Activated CD4-positive, alpha-beta T cell treated with anti-CD3 and anti-CD28 coated beads, Interleukin-2, amount 50 U/mL, for 48 hours (primary cell): ENCODE data around the gene TRIM15.
"Not testable (repeated sequence)": the region's sequence is repeated elsewhere in the genome, so short reads cannot be mapped to it uniquely, and the experiment has no call there.

Experiments
- DNase-seq, 2 experiments: peaks; one replicate each; pipeline ENCODE4 v3.0.0-alpha.2; 2020

The TRIM15 gene

DNA sequence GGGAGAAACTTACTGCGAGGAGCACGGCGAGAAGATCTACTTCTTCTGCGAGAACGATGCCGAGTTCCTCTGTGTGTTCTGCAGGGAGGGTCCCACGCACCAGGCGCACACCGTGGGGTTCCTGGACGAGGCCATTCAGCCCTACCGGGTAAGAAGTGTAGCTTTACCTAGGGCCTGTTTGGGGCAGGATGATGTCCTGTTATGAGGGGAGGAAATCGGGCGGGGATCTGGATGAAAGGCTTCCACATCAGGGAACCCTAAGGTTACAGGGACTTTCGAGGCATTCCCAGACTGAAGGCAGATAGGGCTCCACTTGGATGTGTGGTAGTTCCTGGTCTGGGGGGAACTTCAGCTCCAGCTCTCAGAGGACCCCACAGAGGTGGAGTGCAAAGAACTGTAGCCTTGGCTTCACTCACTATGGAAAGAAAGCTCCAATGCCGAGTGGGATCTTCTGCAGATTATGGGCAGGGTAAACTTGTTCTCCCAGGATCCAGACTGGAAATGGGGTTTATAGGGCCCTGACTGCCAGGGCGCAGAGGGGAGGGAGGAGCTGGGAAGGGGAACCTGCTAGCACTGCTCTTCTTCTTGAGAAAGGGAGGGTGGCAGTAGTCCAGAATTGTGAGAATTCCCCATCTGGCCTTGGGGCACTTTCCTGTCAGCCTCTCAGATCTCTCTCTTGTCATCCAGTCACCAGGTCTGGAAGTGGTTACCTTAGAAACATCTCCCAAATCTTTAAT lies 740 bp downstream of the TRIM15 start:
- no peak for DNase-seq

DNA sequence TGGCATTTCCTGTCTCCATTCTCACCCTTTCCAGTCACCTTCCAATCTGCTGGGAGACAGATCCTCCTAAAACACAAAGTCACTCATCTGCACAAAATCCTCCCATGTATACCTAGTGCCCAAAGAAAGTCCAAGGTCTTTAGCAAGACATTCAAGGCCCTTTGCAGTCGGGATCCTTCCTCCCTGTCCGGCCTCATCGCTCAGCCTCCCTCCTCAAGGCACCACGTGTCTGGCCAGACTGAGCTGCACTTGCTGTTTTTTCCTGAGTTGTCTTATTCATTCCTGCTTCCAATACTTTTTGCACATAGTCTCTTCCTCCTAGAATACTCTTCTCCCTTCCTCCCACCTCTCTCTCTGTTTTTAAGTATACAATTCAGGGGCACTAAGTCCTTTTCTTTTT lies 1.4 kb downstream of the TRIM15 start:
- DNase-seq = no peak

DNA sequence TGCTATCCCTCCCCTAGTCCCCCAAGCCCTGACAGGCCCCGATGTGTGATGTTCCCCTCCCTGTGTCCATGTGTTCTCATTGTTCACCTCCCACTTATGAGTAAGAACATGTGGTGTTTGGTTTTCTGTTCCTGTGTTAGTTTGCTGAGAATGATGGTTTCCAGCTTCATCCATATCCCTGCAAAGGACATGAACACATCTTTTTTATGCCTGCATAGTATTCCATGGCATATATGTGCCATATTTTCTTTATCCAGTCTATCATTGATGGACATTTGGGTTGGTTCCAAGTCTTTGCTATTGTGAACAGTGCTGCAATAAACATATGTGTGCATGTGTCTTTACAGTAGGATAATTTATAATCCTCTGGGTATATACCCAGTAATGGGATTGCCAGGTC lies 1.9 kb downstream of the TRIM15 start:
- not testable (repeated sequence) for DNase-seq

DNA sequence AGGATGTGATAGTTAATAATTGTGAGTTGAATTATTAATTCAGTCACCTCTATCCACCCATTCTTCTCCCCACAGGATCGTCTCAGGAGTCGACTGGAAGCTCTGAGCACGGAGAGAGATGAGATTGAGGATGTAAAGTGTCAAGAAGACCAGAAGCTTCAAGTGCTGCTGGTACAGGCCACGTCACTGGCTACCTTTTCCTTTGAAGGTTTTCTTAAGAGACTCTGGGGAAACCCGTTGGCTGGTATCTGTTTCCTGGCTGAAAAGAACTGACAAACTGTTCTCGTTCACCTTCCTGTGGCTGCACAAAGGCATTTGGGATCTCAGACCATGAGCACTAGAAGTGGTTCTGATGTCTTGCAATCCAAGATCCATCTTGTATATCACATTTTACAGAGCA lies 3.8 kb downstream of the TRIM15 start:
- DNase-seq = no peak

DNA sequence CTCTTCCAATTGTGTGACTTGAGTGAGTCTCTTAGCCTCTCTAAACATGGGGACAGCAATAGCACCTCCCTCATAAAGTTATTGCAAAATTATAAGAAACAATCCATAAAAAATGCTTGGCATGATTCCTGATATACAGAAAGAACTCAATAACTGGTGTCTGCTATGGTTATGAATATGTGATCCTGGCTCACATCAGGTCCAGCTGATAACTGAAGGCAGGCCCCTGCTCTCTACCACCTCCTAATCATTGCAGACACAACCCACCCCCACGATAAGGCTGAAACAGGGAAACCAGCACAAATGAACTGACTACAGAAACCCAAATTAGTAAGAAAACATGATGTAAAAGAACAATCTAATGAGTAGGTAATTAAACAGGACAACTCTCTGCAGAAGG lies 5.4 kb downstream of the TRIM15 start:
- DNase-seq = no peak

DNA sequence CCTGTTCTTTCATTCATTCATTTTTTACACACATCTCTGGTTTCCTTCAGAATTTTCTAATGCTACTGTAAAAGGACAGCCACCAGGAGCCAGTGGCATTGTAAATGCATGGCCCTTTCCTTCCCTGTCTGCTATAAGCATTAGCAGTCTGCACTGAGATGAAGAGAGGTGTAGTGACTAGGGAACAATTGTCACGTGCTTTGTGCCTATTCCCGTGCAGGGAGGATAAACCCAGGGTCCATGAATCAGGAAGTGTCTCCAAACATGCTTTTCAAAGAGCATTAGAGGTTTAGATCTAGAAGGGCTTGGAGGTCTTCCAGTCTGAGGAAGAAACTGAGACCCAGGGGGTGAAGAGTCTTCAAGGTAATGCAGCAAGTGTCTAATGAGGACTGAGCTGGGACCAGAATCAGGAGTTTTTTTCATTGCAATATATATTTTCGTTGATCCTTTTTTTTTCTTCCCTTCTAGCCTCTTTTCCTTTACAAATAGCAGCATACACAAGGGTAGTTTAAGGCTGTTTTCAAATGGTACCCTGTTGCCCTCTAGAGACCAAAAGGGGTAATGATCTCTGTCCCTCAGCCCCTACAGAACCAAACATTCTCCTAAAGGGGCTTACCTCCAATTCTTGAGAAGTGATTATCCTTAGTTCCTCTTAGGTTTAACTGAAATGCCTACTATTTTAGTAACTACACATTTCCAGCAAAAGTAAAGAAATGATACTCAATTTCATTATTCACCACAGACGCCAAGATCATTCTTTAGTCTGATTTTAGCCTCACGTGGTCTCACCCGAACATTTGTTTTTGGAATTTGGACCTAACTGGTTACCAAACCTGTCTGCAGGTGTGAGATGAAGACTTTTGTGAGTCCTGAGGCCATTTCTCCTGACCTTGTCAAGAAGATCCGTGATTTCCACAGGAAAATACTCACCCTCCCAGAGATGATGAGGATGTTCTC lies 6.6 kb downstream of the TRIM15 start:
- no peak for DNase-seq

DNA sequence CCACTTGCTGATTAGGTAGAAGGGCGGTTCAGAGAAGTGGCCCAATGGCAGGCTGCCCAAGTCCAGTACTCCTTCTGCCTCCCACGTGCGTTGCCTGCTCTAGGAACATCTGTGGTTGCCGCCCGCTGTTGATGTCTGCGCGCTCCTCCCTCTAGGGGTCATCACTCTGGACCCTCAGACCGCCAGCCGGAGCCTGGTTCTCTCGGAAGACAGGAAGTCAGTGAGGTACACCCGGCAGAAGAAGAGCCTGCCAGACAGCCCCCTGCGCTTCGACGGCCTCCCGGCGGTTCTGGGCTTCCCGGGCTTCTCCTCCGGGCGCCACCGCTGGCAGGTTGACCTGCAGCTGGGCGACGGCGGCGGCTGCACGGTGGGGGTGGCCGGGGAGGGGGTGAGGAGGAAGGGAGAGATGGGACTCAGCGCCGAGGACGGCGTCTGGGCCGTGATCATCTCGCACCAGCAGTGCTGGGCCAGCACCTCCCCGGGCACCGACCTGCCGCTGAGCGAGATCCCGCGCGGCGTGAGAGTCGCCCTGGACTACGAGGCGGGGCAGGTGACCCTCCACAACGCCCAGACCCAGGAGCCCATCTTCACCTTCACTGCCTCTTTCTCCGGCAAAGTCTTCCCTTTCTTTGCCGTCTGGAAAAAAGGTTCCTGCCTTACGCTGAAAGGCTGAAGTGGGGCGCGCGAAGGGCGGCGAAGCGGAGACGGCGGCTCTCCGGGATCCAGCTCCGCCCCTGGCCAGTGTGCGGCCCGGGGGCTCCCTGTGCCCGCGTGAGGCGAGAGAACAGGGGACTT lies 8.5 kb downstream of the TRIM15 start:
- no peak for DNase-seq

DNA sequence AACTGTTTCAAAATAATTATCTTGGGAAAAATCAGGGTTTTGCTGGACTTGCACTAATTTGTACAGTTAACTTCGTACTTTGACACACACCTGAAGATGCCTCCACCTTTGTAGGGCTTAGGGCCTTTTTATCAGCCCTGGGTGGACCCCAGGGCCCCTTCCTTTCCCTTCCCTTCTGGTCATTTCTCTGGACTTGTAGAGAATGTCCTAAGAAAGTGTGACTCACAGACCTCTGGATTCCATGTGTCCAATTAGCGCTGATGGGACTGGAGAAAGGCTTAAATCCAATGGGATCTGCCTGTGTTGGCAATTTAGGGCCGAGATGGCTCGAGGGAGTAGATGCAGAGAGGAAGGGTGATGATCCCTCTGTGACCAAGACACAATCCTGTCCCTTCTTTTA lies 9.3 kb downstream of the TRIM15 start:
- no peak for DNase-seq

DNA sequence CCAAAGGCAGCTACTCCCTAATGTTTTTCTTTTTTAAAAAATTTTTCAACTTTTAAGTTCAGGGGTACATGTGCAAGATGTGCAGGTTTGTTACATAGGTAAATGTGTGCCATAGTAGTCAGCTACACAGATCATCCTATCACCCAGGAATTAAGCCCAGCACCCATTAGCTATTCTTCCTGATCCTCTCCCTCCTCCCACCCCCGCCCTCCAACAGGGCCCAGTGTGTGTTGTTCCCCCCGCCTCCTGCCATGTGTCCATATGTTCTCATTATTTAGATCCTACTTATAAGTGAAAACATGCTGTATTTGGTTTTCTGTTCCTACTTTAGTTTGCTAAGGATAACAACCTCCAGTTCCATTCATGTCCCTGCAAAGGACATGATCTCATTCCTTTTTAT lies 12.4 kb downstream of the TRIM15 start:
- no peak for DNase-seq

DNA sequence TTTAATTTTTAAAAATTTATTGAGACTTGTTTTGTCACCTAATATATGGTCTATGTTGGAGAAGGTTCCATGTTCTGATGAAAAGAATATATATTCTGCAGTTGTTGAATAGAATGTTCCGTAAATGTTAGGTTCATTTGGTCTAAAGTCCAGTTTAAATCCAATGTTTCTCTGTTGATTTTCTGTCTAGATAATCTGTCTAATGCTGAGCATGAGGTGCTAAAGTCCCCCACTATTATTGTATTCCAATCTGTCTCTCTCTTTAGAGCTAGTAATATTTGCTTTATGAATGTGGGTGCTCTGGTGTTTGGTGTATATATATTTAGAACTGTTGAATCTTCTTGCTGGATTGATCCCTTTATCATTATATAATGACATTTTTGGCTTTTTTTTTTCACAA lies 15.5 kb downstream of the TRIM15 start:
- no peak for DNase-seq

DNA sequence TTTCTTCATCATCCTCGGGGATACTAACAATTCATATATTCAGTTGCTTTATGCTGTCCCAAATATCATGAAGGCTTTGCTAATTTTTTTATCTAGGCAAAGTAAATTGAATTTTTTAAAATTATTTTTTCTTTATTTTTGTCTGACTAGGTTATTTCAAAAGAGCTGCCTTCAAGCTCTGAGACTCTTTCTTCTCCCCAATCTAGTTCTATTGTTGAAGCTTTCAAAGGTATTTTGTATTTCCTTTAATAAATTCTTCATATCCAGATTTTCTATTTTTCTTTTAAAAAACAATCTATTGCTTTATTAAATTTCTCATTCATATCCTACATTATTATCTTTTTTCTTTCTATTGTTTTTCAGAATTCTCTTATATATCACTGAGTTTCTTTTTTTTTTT lies 16.8 kb downstream of the TRIM15 start:
- DNase-seq = no peak

DNA sequence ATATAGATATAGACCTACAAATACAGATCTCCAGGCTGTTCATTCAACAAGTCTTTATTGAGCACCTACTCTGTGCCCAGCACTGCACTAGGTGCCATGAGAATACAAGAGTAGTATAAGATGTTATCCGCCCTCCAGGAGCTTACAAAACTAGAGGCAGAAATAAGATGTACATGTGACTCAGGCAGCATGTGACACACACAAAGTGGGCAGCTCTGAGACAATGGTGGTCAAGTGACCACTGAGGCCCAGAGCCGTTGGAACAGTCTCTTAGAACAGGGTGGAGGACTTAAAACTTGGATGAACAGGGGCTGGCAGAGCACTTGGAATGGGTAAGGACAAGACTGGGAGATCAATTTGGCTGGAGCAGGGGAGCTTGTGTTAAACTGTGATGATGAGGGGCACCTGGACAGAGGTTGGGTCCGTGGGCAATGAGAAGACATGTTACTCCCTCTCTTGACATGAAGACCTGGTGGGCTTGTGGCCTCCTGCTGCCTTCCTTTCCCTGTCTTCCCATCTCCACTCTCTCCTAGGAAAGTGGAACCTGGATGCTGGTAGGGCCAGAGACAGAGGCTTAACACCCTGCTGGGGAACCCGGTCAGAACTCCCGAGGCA lies 21.2 kb downstream of the TRIM15 start:
- DNase-seq = no peak

DNA sequence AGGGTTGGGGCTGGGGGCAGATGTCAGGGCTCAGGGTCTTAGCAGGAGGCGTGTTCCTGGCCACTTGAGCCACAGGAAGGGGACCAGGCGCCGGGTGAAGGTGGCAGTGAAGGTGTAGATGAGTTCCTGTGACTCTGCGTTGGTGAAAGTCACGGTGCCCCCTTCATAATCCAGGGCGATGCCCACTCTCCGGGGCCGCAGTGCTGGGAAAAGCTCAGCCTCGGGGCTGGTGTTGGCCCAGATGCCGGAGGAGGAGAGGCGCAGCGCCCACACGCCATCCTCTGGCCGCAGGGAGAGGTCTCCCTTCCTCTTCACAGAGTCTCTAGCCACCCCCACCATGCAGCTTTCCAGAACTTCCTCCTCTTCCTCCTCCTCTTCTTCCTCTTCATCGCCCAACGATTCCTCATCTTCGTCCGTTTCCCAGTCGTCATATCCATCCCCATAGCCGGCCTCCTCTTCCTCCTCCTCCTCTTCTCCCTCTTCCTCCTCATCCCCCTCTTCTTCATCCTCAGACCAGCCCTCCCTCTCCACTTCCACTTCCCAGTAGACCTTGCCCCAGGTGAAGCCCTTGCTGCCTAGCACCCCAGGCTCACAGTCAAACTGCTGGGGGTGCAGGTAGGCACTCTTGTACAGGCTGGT lies 22.6 kb downstream of the TRIM15 start:
- DNase-seq = no peak

DNA sequence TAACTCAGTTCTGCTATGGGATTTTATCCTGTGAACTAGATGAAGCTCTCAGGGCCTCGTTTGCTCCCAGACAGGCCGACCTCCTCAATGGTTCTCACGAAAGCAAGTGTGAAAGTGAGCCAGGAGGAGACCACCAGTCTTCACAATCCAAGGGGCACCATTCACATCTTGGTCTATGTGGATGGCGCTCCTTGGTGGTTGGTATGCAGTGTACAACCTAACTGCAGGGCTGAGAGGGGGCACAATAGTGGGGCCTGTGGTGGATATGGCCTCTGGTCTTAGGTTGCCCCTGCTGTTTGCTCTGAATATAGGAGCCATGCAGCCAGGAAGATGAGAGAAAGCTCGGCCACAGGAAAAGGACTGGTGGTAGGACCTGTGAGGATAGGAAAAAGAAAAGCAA lies 25.2 kb downstream of the TRIM15 start:
- no peak for DNase-seq

DNA sequence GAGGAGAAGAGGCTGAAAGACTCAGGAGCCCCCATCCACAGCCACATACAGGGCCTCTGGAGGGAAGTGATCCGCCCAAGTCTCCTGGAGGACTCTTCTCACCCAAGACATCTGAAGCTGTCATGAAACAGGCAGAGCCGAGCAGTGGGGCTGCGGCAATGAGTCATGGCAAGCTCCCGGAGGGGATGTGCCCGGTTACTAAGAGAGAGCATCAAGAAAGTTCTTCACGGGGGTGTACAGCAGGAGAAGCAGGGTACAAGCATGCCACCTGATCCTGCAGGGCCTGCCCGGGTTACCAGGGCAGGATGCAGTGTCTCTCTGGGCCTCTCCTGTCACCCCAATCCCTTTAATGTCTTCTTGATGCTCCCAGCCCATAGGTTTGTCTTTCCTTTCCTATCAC lies 28.7 kb downstream of the TRIM15 start:
- no peak for DNase-seq

DNA sequence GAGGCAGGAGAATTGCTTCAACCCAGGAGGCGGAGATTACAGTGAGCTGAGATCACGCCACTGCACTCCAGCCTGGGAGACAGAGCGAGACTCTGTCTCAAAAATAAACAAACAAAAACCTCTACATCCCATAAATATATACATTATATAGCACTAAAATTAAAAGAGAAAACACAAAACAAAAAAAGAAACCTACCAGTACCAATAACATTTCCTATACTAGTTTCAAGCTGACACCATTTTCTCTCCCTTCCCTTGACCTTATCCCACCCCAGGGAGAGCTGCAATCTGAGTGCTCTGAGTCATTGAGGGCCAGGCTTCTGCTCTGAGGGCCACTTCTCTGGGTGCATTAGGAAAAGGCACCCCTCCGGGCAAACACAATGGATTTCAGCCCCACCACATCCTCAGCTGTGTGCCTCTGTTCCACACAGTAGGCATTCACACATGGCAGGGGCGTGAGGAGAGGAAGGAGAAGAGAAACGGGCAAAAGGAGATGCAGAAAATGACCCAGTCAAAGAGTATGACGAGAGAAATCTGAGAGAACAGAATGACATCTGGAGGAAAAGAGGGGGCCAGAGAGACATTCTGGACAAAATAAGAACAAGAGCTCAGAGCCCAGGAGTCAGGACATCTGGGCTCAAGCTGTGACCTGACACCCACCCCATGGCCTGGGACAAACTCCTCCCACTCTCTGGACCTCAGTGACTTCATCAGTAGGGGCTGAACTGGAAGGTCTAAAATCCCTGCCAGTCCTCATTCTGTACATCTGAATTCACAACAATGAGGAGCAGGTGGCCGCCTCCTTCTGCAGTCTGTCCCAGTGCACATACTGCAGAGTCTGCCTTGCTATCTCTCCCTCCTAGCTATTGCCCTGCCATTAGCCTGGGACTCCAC lies 31.7 kb downstream of the TRIM15 start:
- DNase-seq = no peak

DNA sequence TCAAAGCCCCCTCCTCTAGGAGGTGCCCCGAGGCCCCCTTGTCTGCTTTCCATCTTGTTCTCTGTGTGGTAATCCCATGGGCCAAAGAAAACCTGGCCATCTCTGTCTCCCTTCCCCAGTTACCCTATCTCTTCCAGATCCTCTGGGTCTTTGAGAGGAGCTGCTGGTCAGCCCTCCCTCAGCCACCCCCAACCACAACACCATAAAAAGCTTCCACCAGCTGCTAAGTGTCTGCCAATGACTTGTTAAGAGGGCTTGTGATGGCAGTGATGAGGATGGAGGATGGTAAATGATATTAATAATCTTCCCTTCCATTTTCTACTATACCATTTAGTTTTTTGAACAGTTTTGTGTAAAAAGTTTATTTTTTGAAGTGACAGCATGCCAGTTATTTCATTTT lies 32.6 kb downstream of the TRIM15 start:
- DNase-seq = no peak

DNA sequence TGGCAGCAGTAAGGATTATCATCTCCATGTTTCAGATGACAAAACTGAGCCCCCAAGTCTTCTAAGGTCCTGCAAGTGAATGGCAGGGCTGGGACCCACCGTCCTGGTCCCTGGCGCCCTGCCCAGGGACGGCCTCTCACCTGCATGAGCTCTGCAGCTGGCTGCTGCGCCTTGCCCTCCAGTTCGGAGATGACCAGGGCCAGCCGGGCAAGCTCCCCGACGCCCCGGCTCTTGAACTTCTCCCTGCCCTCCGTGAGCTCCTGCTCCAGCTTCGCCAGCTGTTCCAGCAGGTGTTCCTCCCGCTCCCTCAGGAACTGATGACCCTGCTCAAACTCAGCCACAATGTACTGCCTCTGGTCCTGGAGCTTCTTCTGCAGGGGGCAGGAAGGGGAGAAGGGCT lies 33.0 kb downstream of the TRIM15 start:
- DNase-seq = no peak

DNA sequence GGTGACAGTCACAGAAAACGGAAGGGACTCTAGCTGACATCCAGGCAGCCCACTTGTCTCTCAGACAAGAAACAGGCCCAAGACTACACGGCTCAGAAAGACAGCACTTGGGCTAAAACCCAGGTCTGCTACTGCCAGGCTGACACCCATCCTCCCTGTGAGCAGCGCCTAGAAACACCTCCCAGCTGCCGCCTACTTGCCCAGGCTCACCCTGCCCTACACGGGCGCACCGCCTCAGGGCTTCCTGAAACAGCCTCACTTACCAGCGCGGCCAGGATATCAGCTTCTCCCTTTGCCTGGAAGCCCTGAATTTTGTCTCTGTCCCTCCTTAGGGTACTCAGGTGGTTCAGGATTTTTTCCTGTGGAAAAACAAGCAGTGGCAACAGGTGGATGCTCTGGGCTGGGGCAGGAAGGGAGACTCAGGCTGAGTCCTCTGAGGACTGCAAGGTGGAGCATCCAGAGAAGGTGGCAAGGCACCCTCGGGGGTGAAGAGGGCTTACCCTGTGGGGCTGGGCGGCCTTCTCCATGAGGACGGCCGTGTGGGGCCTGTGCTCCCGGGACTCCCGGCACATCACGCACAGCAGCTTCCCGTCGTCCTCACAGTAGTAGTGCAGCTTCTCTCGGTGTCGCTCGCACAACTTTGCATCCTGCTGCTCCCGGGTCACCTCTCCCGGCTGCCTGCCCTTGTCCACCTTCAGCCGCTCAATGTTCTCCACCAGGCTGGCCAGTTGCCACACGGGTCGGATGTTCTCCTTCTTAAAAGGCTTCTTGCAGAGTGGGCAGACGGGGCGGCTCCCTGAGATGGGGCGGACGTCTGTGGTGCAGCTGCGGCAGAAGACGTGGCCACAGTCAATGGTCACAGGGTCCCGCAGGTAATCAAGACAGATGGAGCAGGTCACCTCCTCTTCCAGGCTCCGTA lies 35.1 kb downstream of the TRIM15 start:
- no peak for DNase-seq
